RKO (cell line): ENCODE data around the gene IDH3G.

ENCODE experiments used
- DNase-seq: peaks from one replicate; pipeline ENCODE4 v3.0.0-alpha.2; 2016; ENCODE audit warnings: low spot score

Gene IDH3G

DNA sequence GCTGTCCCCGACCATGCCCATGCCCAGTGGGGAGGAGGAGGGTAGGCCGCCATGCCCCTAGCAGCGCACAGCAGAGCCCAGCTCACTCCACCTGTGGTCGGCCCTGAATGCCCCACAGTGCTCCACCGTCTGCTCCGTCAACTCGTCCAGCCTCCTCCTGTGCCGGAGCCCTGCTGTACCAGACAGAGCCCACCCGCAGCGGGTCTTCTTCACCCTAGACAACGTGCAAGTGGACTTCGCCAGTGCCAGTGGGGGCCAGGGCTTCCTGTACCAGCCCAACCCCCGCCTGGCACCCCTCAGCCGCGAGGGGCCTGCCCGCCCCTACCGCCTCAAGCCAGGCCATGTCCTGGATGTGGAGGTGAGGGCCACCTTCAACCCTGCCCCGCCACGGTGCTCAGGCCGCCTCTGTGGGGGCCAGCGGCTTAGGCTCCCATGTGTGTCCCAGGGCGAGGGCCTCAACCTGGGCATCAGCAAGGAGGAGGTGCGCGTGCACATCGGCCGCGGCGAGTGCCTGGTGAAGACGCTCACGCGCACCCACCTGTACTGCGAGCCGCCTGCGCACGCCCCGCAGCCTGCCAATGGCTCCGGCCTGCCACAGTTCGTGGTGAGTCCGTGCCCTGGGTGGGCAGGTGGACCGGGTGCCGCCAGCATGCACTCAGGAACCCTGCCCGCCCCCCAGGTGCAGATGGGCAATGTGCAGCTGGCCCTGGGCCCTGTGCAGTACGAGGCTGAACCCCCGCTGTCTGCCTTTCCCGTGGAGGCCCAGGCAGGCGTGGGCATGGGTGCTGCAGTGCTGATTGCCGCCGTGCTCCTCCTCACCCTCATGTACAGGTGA lies 20.2 kb downstream of the IDH3G start:
- DNase-seq: no peak

DNA sequence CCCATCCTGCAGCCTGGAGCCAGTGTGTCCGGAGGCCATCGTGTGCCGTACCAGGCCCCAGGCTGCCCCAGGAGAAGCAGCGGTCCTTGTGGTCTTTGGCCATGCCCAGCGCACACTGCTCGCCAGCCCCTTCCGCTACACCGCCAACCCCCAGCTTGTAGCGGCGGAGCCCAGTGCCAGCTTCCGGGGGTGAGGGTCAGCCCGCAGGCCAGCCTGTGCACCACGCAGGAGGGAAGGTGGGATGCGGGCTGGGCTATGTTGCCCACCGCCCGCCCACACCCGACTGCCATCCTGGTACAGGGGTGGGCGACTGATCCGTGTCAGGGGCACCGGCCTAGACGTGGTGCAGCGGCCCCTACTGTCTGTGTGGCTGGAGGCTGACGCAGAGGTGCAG lies 21.0 kb downstream of the IDH3G start:
- DNase-seq: no peak

DNA sequence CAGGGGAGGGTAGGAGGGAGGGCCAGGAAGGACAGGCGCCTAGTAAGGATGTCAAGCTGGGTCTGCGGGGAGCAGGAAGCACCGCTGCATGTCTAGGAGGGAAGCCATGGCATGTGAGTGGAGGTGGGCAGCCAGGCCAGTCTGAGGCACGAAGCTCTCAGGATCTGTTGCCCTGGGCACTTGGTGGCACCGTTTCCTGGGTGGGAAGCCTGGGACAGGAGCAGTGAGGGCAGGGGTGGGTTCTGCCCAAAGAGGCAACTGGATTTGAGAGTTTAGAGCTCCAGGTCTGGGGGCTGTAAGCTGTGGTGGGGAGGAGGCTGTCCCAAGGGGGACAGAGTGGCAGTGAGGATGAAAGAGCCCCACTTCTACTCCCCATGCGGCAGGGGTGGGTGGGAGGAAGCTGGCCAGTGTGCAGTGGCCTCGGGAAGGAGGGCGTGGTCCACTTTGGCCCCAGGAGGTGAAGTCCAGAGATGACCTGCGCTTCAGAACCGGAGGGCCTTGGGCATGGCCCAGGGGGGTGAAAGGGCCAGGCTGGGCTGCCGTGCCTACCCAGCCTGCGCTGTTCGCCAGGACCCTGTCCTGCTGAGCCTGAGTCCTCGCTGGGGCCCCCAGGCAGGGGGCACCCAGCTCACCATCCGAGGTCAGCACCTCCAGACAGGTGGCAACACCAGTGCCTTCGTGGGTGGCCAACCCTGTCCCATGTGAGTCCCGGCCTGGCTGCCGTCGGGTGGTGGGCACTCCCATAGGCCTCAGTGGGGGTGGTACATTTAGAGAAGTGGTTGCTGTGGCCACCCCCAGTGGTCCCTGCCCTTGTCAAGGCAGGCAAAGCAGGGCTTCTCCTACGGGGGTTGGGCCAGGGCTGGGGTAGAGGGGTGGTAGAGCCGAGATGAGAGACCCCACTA lies 21.6 kb downstream of the IDH3G start:
- DNase-seq: no peak

GRCh38 chrX:153771415-153772315 lies 22.5 kb downstream of the IDH3G start:
- DNase-seq: no peak

DNA sequence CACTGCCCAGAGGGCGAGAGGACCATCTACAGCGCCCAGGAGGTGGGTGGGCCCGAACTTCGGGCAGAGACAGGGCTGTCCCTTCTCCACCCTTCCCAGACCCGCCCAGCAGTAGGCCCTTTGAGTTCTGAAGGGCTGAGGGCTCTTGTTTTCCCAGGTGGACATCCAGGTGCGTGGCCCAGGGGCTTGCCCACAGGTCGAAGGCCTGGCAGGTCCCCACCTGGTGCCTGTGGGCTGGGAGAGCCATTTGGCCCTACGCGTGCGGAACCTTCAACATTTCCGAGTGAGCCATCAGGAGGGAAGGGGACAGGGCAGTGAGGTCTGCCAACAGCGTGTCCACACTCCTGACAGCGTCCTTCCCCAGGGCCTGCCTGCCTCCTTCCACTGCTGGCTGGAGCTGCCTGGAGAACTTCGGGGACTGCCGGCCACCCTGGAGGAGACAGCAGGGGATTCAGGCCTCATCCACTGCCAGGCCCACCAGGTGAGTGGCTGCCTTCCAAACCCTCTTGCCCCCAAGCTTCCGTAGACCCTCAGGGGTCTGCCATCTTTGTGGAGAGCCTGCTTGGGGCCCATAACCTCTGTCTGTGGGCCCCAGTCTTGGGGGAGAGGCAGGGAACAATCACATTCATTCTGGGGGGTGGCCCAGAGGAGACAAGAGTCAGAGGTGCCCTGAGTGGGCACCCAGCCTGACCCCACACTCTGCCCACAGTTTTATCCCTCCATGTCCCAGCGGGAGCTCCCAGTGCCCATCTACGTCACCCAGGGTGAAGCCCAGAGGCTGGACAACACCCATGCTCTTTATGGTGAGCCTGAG lies 23.4 kb downstream of the IDH3G start:
- DNase-seq: no peak

GRCh38 chrX:153769865-153770600 lies 24.1 kb downstream of the IDH3G start:
- no peak for DNase-seq

- no peak for DNase-seq
These were observed 24.9 kb downstream of the IDH3G start for GRCh38 chrX:153769158-153769864.

- DNase-seq: no peak
These were observed 25.6 kb downstream of the IDH3G start for GRCh38 chrX:153768311-153769157.

GRCh38 chrX:153767674-153768055 lies 26.5 kb downstream of the IDH3G start:
- DNase-seq: no peak

- DNase-seq: no peak
These were observed 27.1 kb downstream of the IDH3G start for GRCh38 chrX:153766871-153767673.

DNA sequence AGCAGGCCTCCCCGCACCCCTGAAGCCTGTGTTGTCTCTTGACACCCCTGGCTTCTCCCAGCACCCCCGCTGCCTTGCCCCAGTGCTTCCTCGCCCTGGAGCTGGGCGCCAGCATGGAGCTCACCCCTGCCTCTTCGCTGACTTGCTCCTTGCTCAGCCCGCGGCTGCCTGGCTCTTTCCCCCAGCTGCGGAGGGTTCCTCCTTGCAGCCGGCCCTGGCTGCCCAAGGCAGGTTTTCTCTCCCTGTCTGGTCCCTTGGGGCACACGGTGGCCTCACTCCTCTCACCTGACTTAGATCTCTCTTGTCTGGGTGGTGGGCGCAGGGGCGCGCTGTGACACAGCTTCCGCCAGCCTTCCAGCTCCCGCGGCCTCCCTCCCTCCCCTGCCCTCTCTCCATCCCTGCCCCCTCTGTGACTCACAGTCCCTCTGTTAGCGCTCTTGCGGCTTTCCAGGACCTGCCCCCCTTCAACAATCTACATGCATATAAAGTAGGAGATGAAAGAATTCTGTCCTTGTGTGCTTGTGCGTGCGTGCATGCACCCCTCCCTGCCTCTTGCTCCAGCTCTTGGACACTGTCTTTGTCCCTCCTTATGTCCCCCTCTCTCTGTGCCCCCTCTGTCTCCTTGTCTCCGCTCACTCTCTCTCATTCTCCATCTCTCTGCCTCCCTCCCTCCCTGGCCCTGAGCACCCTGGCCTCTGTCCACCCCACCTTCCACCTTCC lies 27.9 kb downstream of the IDH3G start:
- DNase-seq: peak; percentile 80

DNA sequence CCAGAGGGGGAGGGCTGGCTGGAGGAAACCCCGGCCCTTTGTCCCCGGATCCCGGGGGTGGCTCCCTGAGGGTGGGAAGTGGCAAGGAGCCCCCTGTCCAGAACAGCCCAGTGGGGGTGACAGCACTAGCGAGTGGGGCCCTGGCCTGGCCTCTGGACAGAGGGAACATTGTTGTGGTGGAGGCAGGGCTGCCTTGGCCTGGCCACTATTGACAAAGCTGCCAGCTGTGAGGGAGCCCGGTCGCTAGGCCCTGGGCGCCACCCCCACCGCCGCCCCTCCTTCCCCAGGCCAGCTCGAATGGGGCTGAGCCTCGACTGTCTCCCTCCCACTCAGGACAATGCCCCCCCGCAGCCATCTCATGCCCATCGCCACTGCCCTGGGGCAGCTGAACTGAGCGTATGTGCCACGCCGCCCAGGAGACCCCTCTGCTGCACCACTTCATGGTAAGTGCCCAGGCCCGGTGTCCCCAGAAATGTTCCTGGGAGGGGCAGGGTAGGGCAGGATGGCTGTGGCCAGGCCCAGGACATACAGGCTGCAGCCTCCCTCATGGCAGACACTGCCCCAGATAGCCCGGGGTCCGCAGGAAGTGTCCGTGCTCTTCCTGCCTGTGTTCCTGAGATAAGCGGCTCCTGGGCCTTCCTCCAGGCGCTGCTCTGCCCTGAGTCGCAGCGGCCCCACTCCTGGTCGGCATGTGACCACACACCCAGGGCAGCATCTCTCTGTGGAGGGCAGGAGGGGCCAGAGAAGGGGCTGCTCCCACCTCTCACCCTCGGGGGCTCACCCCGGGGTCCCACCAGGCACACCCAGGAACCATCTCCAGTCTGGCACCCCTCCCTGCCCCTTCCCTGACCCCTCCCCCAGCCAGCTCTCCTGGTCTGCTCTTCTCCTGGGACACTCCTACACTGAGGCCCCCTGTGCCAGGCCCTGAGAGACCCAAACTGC lies 28.8 kb downstream of the IDH3G start:
- DNase-seq: peak; percentile 45

DNA sequence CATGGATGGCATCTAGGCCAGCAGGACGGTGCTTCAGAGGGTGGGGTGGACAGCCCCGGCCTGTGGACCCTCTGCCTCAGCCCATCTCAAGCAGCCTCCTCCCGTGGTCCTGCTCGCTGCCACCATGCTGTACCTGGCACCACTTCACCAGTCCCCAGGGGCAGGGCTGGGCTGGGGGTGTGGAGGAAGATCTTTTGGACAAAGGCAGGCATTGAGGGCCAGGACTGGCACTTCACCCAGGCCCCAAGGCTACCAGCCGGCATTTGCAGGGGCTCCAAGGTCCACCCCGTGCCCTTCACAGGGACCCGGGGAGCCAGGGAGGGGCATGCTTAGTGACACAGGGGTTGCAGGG lies 29.4 kb downstream of the IDH3G start:
- no peak for DNase-seq

- peak; percentile 79 for DNase-seq
These were observed 30.0 kb downstream of the IDH3G start, which contains the start of gene PLXNB3 for GRCh38 chrX:153763989-153764755. Gene PLXNB3 (plus strand): TSS chrX:153764249. CDS start chrX:153765536, 1,287 bp downstream.

GRCh38 chrX:153763298-153763932 lies 30.8 kb downstream of the IDH3G start:
- no peak for DNase-seq
